Measurements from ENCODE around the gene KCNA4. TPM values are rescaled to one million over a fixed set of nuclear protein-coding genes. Genes with fewer than 3 reads are reported as not detected.
A peak's percentile ranks its signal among the peaks of the same experiment; 100 is the strongest.
"Not testable (repeated sequence)": the region's sequence is repeated elsewhere in the genome, so short reads cannot be mapped to it uniquely, and the experiment has no call there.

The KCNA4 gene
- total and polyA plus RNA-seq, 5 donors = 0.45 to 2.0 (median 1.3) TPM

GRCh38 chr11:30000986-30001750 is 15.7 kb downstream of the KCNA4 start:
- Histone ChIP-seq H3K27ac (ENCODE audit: low read length) (no peak overlapping the region), H3K4me1 (ENCODE audit: control insufficient read depth, insufficient read depth, low read length) (no peaks in the 10 kb centered on the region), H3K9me3 (ENCODE audit: control insufficient read depth, low read length) (no peaks in the 10 kb centered on the region), H3K4me3 (ENCODE audit: low read length) (no peak overlapping the region), H3K27me3 (ENCODE audit: control insufficient read depth, insufficient read depth) (no peaks in the 10 kb centered on the region)
- WGBS = 57% methylated on average over 5 of the region's 5 CpGs
- DNase-seq (no peak), ATAC-seq (peak; percentile 38 to 61)
- intact Hi-C loops (cut with DNase I) = no loop called here

GRCh38 chr11:29996016-29996415 is 20.8 kb downstream of the KCNA4 start:
- Histone ChIP-seq H3K27me3 (ENCODE audit: control insufficient read depth, insufficient read depth) (no peaks in the 10 kb centered on the region), H3K27ac (ENCODE audit: low read length) (no peak overlapping the region), H3K4me3 (ENCODE audit: low read length) (no peak overlapping the region), H3K4me1 (ENCODE audit: control insufficient read depth, insufficient read depth, low read length) (no peaks in the 10 kb centered on the region), H3K9me3 (ENCODE audit: control insufficient read depth, low read length) (no peaks in the 10 kb centered on the region)
- intact Hi-C loops (cut with DNase I) = no loop called here
- ATAC-seq = no peak
- DNase-seq = no peak
- WGBS = 84% methylated on average over 1 of the region's 1 CpG

GRCh38 chr11:29989174-29989970 is 27.5 kb downstream of the KCNA4 start:
- 83% methylated on average over 1 of the region's 1 CpG for WGBS
- Histone ChIP-seq H3K27ac (ENCODE audit: low read length) (no peak overlapping the region), H3K9me3 (ENCODE audit: control insufficient read depth, low read length) (no peaks in the 10 kb centered on the region), H3K4me1 (ENCODE audit: control insufficient read depth, insufficient read depth, low read length) (no peaks in the 10 kb centered on the region), H3K27me3 (ENCODE audit: control insufficient read depth, insufficient read depth) (no peaks in the 10 kb centered on the region), H3K4me3 (ENCODE audit: low read length) (no peak overlapping the region)
- intact Hi-C loops (cut with DNase I) = no loop called here
- DNase-seq (no peak), ATAC-seq (no peak)

GRCh38 chr11:29985248-29985647 is 31.6 kb downstream of the KCNA4 start:
- Histone ChIP-seq H3K4me1 (ENCODE audit: control insufficient read depth, insufficient read depth, low read length) (no peaks in the 10 kb centered on the region), H3K4me3 (ENCODE audit: low read length) (no peak overlapping the region), H3K27me3 (ENCODE audit: control insufficient read depth, insufficient read depth) (no peaks in the 10 kb centered on the region), H3K9me3 (ENCODE audit: control insufficient read depth, low read length) (no peaks in the 10 kb centered on the region), H3K27ac (ENCODE audit: low read length) (no peak overlapping the region)
- ATAC-seq (peak; percentile 80 to 87), DNase-seq (no peak)
- intact Hi-C loops (cut with DNase I) = no loop called here
- 73% methylated on average over 1 of the region's 1 CpG for WGBS

GRCh38 chr11:29984544-29984943 is 32.3 kb downstream of the KCNA4 start:
- intact Hi-C loops (cut with DNase I) = no loop called here
- Histone ChIP-seq H3K27ac (ENCODE audit: low read length) (no peak overlapping the region), H3K27me3 (ENCODE audit: control insufficient read depth, insufficient read depth) (no peaks in the 10 kb centered on the region), H3K4me1 (ENCODE audit: control insufficient read depth, insufficient read depth, low read length) (no peaks in the 10 kb centered on the region), H3K9me3 (ENCODE audit: control insufficient read depth, low read length) (no peaks in the 10 kb centered on the region), H3K4me3 (ENCODE audit: low read length) (no peak overlapping the region)
- ATAC-seq (peak; percentile 46 to 52), DNase-seq (no peak)
- 69% methylated on average over 4 of the region's 4 CpGs for WGBS

- intact Hi-C loops (cut with DNase I) = no loop called here
These were observed 38.3 kb downstream of the KCNA4 start for GRCh38 chr11:29978549-29978948.

GRCh38 chr11:29975580-29975979 is 41.2 kb downstream of the KCNA4 start:
- H3K9me3 ChIP-seq (ENCODE audit: control insufficient read depth, low read length); H3K4me3 ChIP-seq (ENCODE audit: low read length); H3K4me1 ChIP-seq (ENCODE audit: control insufficient read depth, insufficient read depth, low read length); H3K27me3 ChIP-seq (ENCODE audit: control insufficient read depth, insufficient read depth); DNase-seq; intact Hi-C loops (cut with DNase I); ATAC-seq; H3K27ac ChIP-seq (ENCODE audit: low read length): not testable (repeated sequence)
- 92% methylated on average over 10 of the region's 10 CpGs for WGBS

More at GRCh38 chr11:29978549-29978948, 38.3 kb downstream of the KCNA4 start:
- H3K9me3 ChIP-seq (ENCODE audit: control insufficient read depth, low read length) = no peaks in the 10 kb centered on the region
- H3K4me3 ChIP-seq (ENCODE audit: low read length) = no peak overlapping the region
- no peak overlapping the region for H3K27ac ChIP-seq (ENCODE audit: low read length)
- peaks cover 1% of the 10 kb centered on the region for H3K4me1 ChIP-seq (ENCODE audit: control insufficient read depth, insufficient read depth, low read length)
- no peak for DNase-seq
- ATAC-seq = peak; percentile 53 to 72
- 20% methylated on average over 2 of the region's 2 CpGs for WGBS
- no peaks in the 10 kb centered on the region for H3K27me3 ChIP-seq (ENCODE audit: control insufficient read depth, insufficient read depth)

GRCh38 chr11:29963796-29964195 is 53.0 kb downstream of the KCNA4 start:
- H3K27ac ChIP-seq (ENCODE audit: low read length) = no peak overlapping the region
- intact Hi-C loops (cut with DNase I) = no loop called here
- H3K4me1 ChIP-seq (ENCODE audit: control insufficient read depth, insufficient read depth, low read length) = no peaks in the 10 kb centered on the region
- ATAC-seq (no peak), DNase-seq (no peak)
- no peaks in the 10 kb centered on the region for H3K27me3 ChIP-seq (ENCODE audit: control insufficient read depth, insufficient read depth)
- no peak overlapping the region for H3K4me3 ChIP-seq (ENCODE audit: low read length)
- 85% methylated on average over 2 of the region's 2 CpGs for WGBS
- H3K9me3 ChIP-seq (ENCODE audit: control insufficient read depth, low read length) = no peaks in the 10 kb centered on the region

GRCh38 chr11:29963036-29963435 is 53.8 kb downstream of the KCNA4 start:
- 75% methylated on average over 2 of the region's 2 CpGs for WGBS
- intact Hi-C loops (cut with DNase I) = no loop called here
- ATAC-seq (no peak), DNase-seq (no peak)
- Histone ChIP-seq H3K4me1 (ENCODE audit: control insufficient read depth, insufficient read depth, low read length) (no peaks in the 10 kb centered on the region), H3K27ac (ENCODE audit: low read length) (no peak overlapping the region), H3K27me3 (ENCODE audit: control insufficient read depth, insufficient read depth) (no peaks in the 10 kb centered on the region), H3K4me3 (ENCODE audit: low read length) (no peak overlapping the region), H3K9me3 (ENCODE audit: control insufficient read depth, low read length) (no peaks in the 10 kb centered on the region)

GRCh38 chr11:29962243-29962642 is 54.6 kb downstream of the KCNA4 start:
- ATAC-seq (no peak), DNase-seq (peak in 1 of 3 donors; percentile 3)
- no peak overlapping the region for H3K4me3 ChIP-seq (ENCODE audit: low read length)
- no peaks in the 10 kb centered on the region for H3K9me3 ChIP-seq (ENCODE audit: control insufficient read depth, low read length)
- WGBS = 77% methylated on average over 2 of the region's 2 CpGs
- intact Hi-C loops (cut with DNase I) = no loop called here
- H3K27ac ChIP-seq (ENCODE audit: low read length) = no peak overlapping the region
- no peaks in the 10 kb centered on the region for H3K27me3 ChIP-seq (ENCODE audit: control insufficient read depth, insufficient read depth)
- no peaks in the 10 kb centered on the region for H3K4me1 ChIP-seq (ENCODE audit: control insufficient read depth, insufficient read depth, low read length)

All from right cardiac atrium (tissue), 5 donors.